ENCODE measurements around the gene SERBP1.

GRCh38 chr1:67468066-67468718 lies 38.0 kb upstream of the SERBP1 start:
- TF ChIP-seq CREB5 (CRISPR knock-in tag; IDR thresholded peaks at IDR 0.05; ENCODE audit: low read depth): no peak
- TF ChIP-seq ZFP3 (CRISPR knock-in tag; IDR thresholded peaks at IDR 0.05): no peak
- no peak for TF ChIP-seq RARB (CRISPR knock-in tag; IDR thresholded peaks at IDR 0.05)
- no peak for TF ChIP-seq ARNTL (CRISPR knock-in tag; IDR thresholded peaks at IDR 0.05; ENCODE audit: borderline replicate concordance, low read depth)
